Heart left ventricle (tissue), 16 donors: ENCODE results near the gene PEX26. TPM values are rescaled to one million over a fixed set of nuclear protein-coding genes. Genes with fewer than 3 reads are reported as not detected.

Source experiments
- ATAC-seq, 4 donors: fragments of 200-7000 bp; cut with Tn5 transposase; one replicate each; pipeline ENCODE4 v1.9.1; 2020 to 2022; ENCODE audit warnings: moderate library complexity in 4 of 4, mild to moderate bottlenecking in 3 of 4, moderate number of reproducible peaks in 1 of 4
- DNase-seq, 5 donors: peaks; one replicate each; pipeline ENCODE4 v3.0.0-alpha.2; 2020
- H3K27ac ChIP-seq, 12 donors: fragments of 200-600 bp; sonication (generic) in 4 of 12; one replicate each; pipeline versions ENCODE4 v1.5.0 to v1.8.0; 2016 to 2022; ENCODE audit warnings: mild to moderate bottlenecking in 2 of 12
- H3K27me3 ChIP-seq, 9 donors: fragments of 200-600 bp; sonication (generic) in 2 of 9; one replicate each; pipeline versions ENCODE4 v1.5.1 to v1.8.0; 2016 to 2022; ENCODE audit warnings: mild to moderate bottlenecking in 3 of 9
- H3K36me3 ChIP-seq, 9 donors: fragments of 200-600 bp; sonication (generic) in 2 of 9; one replicate each; pipeline versions ENCODE4 v1.5.0 to v1.8.0; 2018 to 2022; ENCODE audit warnings: mild to moderate bottlenecking in 2 of 9
- H3K4me1 ChIP-seq, 12 donors: fragments of 200-600 bp; sonication (generic) in 4 of 12; one replicate each; pipeline versions ENCODE4 v1.5.0 to v1.8.0; 2016 to 2022; ENCODE audit warnings: mild to moderate bottlenecking in 3 of 12
- H3K4me3 ChIP-seq, 12 donors: fragments of 200-600 bp; sonication (generic) in 4 of 12; one replicate each; pipeline versions ENCODE4 v1.5.0 to v1.8.0; 2017 to 2022; ENCODE audit warnings: mild to moderate bottlenecking in 9 of 12, moderate library complexity in 4 of 12
- H3K9me3 ChIP-seq, 12 donors: fragments of 200-600 bp; sonication (generic) in 4 of 12; one replicate each; pipeline versions ENCODE4 v1.5.0 to v1.8.0; 2016 to 2022; ENCODE audit warnings: mild to moderate bottlenecking in 1 of 12
- POLR2A ChIP-seq, 2 donors: fragments of 450-650 bp; IDR thresholded peaks; one replicate each; pipeline ENCODE4 v1.6.1; 2017; ENCODE audit warnings: antibody characterized with exemption in 2 of 2, mild to moderate bottlenecking in 2 of 2, moderate library complexity in 2 of 2
- WGBS, 4 donors: extraction: QIAGEN DNeasy Blood & Tissue Kit in 2 of 4; methylation state at CpG; one replicate each; pipeline versions ENCODE4 v1.1.5 to v1.1.7; 2013 to 2018; 5-methylcytosine and 5-hydroxymethylcytosine counted together
- intact Hi-C, 10 donors: fragments of 100-400 bp; cut with DNase I; formaldehyde crosslinking; loops; one replicate each; pipeline versions ENCODE4 v1.11.1 to v1.14.2; 2022
- polyA plus RNA-seq, 2 donors: library from polyadenylated mRNA; stranded (reverse); fragments of 200-250 nt; gene quantifications; one replicate each; pipeline ENCODE4 v1.2.3, GENCODE V29; 2013
- total RNA-seq, 9 donors: library from RNA; depleted of rRNA in 2 of 9; stranded (reverse); fragments of >200 nt in 2 of 9; fragmentation: NEBNext Ultra II Directional in 3 of 9; extraction: Animal tissue kit (Norgen Biotek cat#: 25700) in 3 of 9; gene quantifications; one replicate each; pipeline versions ENCODE4 v1.1.0 to v1.2.4, GENCODE V29; 2016 to 2023
- TF ChIP-seq, protein P1 (sequence below), 12 donors: fragments of 200-600 bp; sonication (generic) in 4 of 12; IDR thresholded peaks; one replicate each; pipeline versions ENCODE4 v1.5.0 to v1.8.0; 2018 to 2022; ENCODE audit warnings: antibody characterized with exemption in 12 of 12, mild to moderate bottlenecking in 5 of 12
- donor health status: ischemic (EF 13 %, LVEDD 7.1; RV severe dilation, severe dysfunction).
- donor health status: healthy with polysubstance abuse.
- donor health status: DM: no; HTN: yes; CAD: no.
- donor health status: DM: no; HTN: no; CAD: no.
- donor health status: ischemic (EF 25% LVEDD 6.9; RV normal size, moderate dysfunction).
- donor health status: ischemic (EF 25% LVEDD 5.7; RV mildly dilated, moderate dysfunction).
- donor health status: healthy.
- donor health status: DM: yes; HTN: yes; CAD: no.
- donor health status: ischemic (EF 35%, LVEDD 5.7; RV mildly dilated, moderate dysfunction).
- donor health status: nonischemic (EF 11% LVEDD 7.7; RV severe dilation, severe dysfunction).
- donor health status: DM: yes; HTN: yes; CAD: no.
- donor health status: PGD.
- donor health status: ischemic (EF 29% LVEDD 5.4; RV normal size, mild dysfunction).
- donor health status: nonischemic (EF 23%, LVEDD 6.1; RV moderate dilation, normal function).

PEX26 gene
- total and polyA plus RNA-seq, 11 donors = 11.7 to 27.3 (median 21.9) TPM

DNA sequence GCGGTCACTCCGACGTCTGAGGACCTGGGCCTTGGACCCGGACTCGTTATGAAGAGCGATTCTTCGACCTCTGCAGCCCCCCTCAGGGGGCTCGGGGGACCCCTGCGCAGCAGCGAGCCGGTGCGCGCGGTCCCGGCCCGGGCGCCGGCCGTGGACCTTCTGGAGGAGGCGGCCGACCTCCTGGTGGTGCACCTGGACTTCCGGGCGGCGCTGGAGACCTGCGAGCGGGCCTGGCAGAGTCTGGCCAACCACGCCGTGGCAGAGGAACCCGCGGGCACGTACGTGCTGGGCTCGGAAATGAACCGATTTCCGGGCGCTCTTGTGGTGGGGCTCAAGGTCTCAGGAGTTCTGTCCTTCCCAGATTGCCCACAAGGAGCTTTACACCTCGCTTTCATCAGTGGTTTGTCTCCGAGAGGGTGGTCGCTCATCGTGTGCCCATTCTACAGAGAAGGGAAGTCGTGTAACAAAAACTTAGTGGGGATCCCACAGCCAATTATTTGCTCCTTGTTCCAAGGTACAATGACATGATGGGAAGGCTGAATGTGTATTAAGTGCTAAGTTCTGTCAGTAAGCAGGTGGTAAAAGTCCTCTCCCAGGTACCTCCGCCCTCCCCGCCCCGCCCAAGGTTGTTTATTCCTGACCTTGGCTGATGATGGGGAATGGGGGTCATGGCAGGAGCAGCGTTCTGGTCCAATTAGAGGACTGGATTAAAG, 695 bp downstream of the PEX26 start:
- Histone ChIP-seq H3K4me3 (peak overlapping the region; percentile 66 to 99 (median 88)), H3K4me1 (peaks cover 3 to 37% (median 26%) of the 10 kb centered on the region in 12 donors), H3K27me3 (no peaks in the 10 kb centered on the region), H3K9me3 (no peaks in the 10 kb centered on the region), H3K36me3 (peaks cover 0 to 43% (median 39%) of the 10 kb centered on the region in 9 donors), H3K27ac (peak overlapping the region in 11 of 12 donors; percentile 66 to 90 (median 87))
- ATAC-seq (peak in 1 of 4 donors; percentile 28), DNase-seq (peak in 2 of 5 donors; percentile 41 to 58)
- intact Hi-C loops = loop anchor here (5.0 to 10.0 kb wide), 11 partner anchors 54 to 344 kb away; partner anchors contain the start of gene MICAL3 (in 3 of the 10)
- no peak for TF ChIP-seq POLR2A (IDR thresholded peaks at IDR 0.05)
- TF ChIP-seq, protein P1, sequence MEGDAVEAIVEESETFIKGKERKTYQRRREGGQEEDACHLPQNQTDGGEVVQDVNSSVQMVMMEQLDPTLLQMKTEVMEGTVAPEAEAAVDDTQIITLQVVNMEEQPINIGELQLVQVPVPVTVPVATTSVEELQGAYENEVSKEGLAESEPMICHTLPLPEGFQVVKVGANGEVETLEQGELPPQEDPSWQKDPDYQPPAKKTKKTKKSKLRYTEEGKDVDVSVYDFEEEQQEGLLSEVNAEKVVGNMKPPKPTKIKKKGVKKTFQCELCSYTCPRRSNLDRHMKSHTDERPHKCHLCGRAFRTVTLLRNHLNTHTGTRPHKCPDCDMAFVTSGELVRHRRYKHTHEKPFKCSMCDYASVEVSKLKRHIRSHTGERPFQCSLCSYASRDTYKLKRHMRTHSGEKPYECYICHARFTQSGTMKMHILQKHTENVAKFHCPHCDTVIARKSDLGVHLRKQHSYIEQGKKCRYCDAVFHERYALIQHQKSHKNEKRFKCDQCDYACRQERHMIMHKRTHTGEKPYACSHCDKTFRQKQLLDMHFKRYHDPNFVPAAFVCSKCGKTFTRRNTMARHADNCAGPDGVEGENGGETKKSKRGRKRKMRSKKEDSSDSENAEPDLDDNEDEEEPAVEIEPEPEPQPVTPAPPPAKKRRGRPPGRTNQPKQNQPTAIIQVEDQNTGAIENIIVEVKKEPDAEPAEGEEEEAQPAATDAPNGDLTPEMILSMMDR (IDR thresholded peaks at IDR 0.05) = no peak
- 9 to 14% (median 11%) methylated on average over 30 to 45 of the region's 45 CpGs for WGBS, 4 donors

- 65 to 80% (median 76%) methylated on average over 4 of the region's 4 CpGs for WGBS, 4 donors
- DNase-seq (no peak), ATAC-seq (no peak)
- TF ChIP-seq, protein P1 (IDR thresholded peaks at IDR 0.05) = no peak
- no peak for TF ChIP-seq POLR2A (IDR thresholded peaks at IDR 0.05)
- Histone ChIP-seq H3K36me3 (peaks cover 0 to 56% (median 50%) of the 10 kb centered on the region in 9 donors), H3K4me3 (no peak overlapping the region), H3K9me3 (no peaks in the 10 kb centered on the region), H3K27me3 (no peaks in the 10 kb centered on the region), H3K27ac (no peak overlapping the region), H3K4me1 (peaks cover 3 to 37% (median 26%) of the 10 kb centered on the region in 12 donors)
- intact Hi-C loops = loop anchor here (5.0 to 10.0 kb wide), 11 partner anchors 55 to 345 kb away; partner anchors contain the start of gene MICAL3 (in 3 of the 10)
Observed at GRCh38 chr22:18079706-18080233, 2.0 kb downstream of the PEX26 start.

GRCh38 chr22:18081416-18081815, 3.6 kb downstream of the PEX26 start:
- TF ChIP-seq POLR2A (IDR thresholded peaks at IDR 0.05) = no peak
- TF ChIP-seq, protein P1 (IDR thresholded peaks at IDR 0.05) = no peak

DNA sequence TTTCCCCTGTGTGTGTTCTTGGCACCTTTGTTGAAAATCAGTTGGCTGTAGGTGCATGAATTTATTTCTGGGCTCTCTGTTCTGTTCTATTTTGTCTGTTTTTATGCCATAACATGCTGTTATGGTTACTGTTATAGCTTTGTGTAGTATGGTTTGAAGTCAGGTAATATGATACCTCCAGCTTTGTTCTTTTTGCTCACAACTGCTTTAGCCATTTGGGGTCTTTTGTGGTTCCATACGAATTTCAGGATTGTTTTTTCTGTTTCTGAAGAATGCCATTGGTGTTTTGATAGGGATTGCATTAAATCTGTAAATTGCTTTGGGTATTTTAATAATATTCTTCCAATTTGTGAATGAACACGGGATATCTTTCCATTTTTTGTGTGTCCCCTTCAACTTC, 4.7 kb downstream of the PEX26 start:
- H3K27me3 ChIP-seq = no peaks in the 10 kb centered on the region
- ATAC-seq (no peak), DNase-seq (no peak)
- H3K4me1 ChIP-seq = peaks cover 0 to 16% (median 11%) of the 10 kb centered on the region in 12 donors
- H3K4me3 ChIP-seq = no peak overlapping the region
- intact Hi-C loops = no loop called here
- TF ChIP-seq, protein P1 (IDR thresholded peaks at IDR 0.05) = no peak
- TF ChIP-seq POLR2A (IDR thresholded peaks at IDR 0.05) = no peak
- H3K36me3 ChIP-seq = peaks cover 0 to 83% (median 77%) of the 10 kb centered on the region in 9 donors
- H3K27ac ChIP-seq = no peak overlapping the region
- 66 to 81% (median 69%) methylated on average over 2 of the region's 2 CpGs for WGBS, 4 donors
- no peaks in the 10 kb centered on the region for H3K9me3 ChIP-seq

More at GRCh38 chr22:18081416-18081815, 3.6 kb downstream of the PEX26 start:
- Histone ChIP-seq H3K36me3 (peaks cover 0 to 73% (median 67%) of the 10 kb centered on the region in 9 donors), H3K27me3 (no peaks in the 10 kb centered on the region), H3K27ac (no peak overlapping the region), H3K9me3 (no peaks in the 10 kb centered on the region), H3K4me3 (no peak overlapping the region), H3K4me1 (peaks cover 3 to 27% (median 19%) of the 10 kb centered on the region in 12 donors)
- intact Hi-C loops = no loop called here
- DNase-seq (no peak), ATAC-seq (no peak)
- WGBS, 4 donors = 61 to 81% (median 70%) methylated on average over 5 of the region's 5 CpGs
